HCT116 (cell line): Measurements from ENCODE around the gene PLAGL2.

Experiments
- EZH2 ChIP-seq: fragments of 200-600 bp; sonication (generic); IDR thresholded peaks from 2 replicates; pipeline ENCODE4 v1.6.1; 2017; ENCODE audit warnings: antibody characterized with exemption, mixed run types
- JUND ChIP-seq: IDR thresholded peaks from 2 replicates; pipeline ENCODE4 v1.6.1; 2012
- POLR2A ChIP-seq: IDR thresholded peaks from 2 replicates; pipeline ENCODE4 v1.7.0; 2011; ENCODE audit warnings: borderline replicate concordance; ENCODE audit not compliant: insufficient read depth, insufficient read length; ENCODE audit errors: extremely low read depth
- POLR2AphosphoS5 ChIP-seq: IDR thresholded peaks from 2 replicates; pipeline ENCODE4 v1.6.1; 2011; ENCODE audit warnings: mild to moderate bottlenecking, low read depth, low read length, moderate library complexity
- RAD21 ChIP-seq: IDR thresholded peaks from 2 replicates; pipeline ENCODE4 v1.6.1; 2012; ENCODE audit warnings: low read depth, mild to moderate bottlenecking
- REST ChIP-seq: IDR thresholded peaks from 2 replicates; pipeline ENCODE4 v1.6.1; 2012; ENCODE audit warnings: low read depth
- SRF ChIP-seq: IDR thresholded peaks from 2 replicates; pipeline ENCODE4 v1.6.1; 2012; ENCODE audit warnings: low read depth
- TF ChIP-seq, protein P1 (sequence below), 3 experiments: fragments of 200-600 bp in 1 of 3; sonication (generic) in 1 of 3; IDR thresholded peaks in 2 of 3; conservative IDR thresholded peaks in 1 of 3; 2 replicates each; pipeline ENCODE4 v1.5.1; 2012 to 2017; ENCODE audit warnings: low read depth in 2 of 3, low read length in 2 of 3, antibody characterized with exemption in 1 of 3, borderline replicate concordance in 1 of 3, control low read depth in 1 of 3, mild to moderate bottlenecking in 1 of 3, mixed read lengths in 1 of 3, mixed run types in 1 of 3, moderate library complexity in 1 of 3; ENCODE audit not compliant: insufficient read depth in 1 of 3

DNA sequence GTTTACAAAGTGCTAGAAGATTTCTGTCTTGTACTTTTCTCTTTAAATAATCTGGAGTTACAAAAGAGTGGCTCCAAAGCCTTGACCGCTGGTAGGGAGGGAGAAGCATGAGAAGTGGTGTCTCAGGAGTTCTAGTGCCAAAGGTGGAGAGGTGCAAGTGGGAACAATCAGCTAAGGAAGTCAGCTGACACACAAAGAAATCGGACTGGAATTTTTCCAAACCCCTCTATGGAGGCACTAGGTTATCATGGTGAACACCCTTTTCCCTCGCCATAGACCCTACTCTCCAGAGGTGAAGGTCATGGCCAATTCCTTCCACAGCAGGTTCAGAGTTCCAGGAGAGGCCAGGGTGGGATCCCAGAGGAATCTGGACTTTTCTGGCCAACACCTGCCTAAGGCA is 14.8 kb downstream of the PLAGL2 start:
- no peak for TF ChIP-seq JUND
- TF ChIP-seq POLR2AphosphoS5, result no peak
- TF ChIP-seq RAD21, result no peak
- TF ChIP-seq REST, result no peak
- TF ChIP-seq, protein P1, sequence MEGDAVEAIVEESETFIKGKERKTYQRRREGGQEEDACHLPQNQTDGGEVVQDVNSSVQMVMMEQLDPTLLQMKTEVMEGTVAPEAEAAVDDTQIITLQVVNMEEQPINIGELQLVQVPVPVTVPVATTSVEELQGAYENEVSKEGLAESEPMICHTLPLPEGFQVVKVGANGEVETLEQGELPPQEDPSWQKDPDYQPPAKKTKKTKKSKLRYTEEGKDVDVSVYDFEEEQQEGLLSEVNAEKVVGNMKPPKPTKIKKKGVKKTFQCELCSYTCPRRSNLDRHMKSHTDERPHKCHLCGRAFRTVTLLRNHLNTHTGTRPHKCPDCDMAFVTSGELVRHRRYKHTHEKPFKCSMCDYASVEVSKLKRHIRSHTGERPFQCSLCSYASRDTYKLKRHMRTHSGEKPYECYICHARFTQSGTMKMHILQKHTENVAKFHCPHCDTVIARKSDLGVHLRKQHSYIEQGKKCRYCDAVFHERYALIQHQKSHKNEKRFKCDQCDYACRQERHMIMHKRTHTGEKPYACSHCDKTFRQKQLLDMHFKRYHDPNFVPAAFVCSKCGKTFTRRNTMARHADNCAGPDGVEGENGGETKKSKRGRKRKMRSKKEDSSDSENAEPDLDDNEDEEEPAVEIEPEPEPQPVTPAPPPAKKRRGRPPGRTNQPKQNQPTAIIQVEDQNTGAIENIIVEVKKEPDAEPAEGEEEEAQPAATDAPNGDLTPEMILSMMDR (IDR thresholded peaks at IDR 0.05 in 2 of 3, conservative IDR thresholded peaks at IDR 0.05 in 1 of 3; ENCODE audit: borderline replicate concordance in 1 of 3, insufficient read depth in 1 of 3, low read depth in 2 of 3, low read length in 2 of 3), result no peak
- no peak for TF ChIP-seq SRF
- TF ChIP-seq POLR2A, result no peak
- TF ChIP-seq EZH2, result no peak
